ENCODE data around the gene JADE2.
A peak's percentile ranks its signal among the peaks of the same experiment; 100 is the strongest.

JADE2 gene

GRCh38 chr5:134530301-134531077 is 5.0 kb downstream of the JADE2 start:
- DNase-seq, result no peak

- DNase-seq, result no peak
Measured at GRCh38 chr5:134533115-134533815, 7.8 kb downstream of the JADE2 start.

- no peak for DNase-seq
Measured at GRCh38 chr5:134534058-134534725, 8.7 kb downstream of the JADE2 start.

- no peak for DNase-seq
Measured at GRCh38 chr5:134534726-134535110, 9.2 kb downstream of the JADE2 start.

GRCh38 chr5:134536876-134537275 is 11.4 kb downstream of the JADE2 start:
- DNase-seq, result no peak

- DNase-seq, result no peak
Measured at GRCh38 chr5:134537297-134537696, 11.8 kb downstream of the JADE2 start.

GRCh38 chr5:134538296-134538695 is 12.8 kb downstream of the JADE2 start:
- DNase-seq, result no peak

- no peak for DNase-seq
Measured at GRCh38 chr5:134539732-134540131, 14.3 kb downstream of the JADE2 start.

- DNase-seq, result no peak
Measured at GRCh38 chr5:134540747-134541733, 15.6 kb downstream of the JADE2 start.

GRCh38 chr5:134541736-134542376 is 16.4 kb downstream of the JADE2 start:
- no peak for DNase-seq

- peak in 1 of 4 experiments; percentile 14 for DNase-seq
Measured at GRCh38 chr5:134543820-134544614, 18.5 kb downstream of the JADE2 start.

GRCh38 chr5:134545070-134545868 is 19.8 kb downstream of the JADE2 start:
- no peak for DNase-seq

- no peak for DNase-seq
Measured at GRCh38 chr5:134547066-134547465, 21.6 kb downstream of the JADE2 start.

GRCh38 chr5:134547579-134547978 is 22.1 kb downstream of the JADE2 start:
- no peak for DNase-seq

- DNase-seq, result no peak
Measured at GRCh38 chr5:134547999-134548658, 22.7 kb downstream of the JADE2 start.

- no peak for DNase-seq
Measured at GRCh38 chr5:134549714-134550113, 24.2 kb downstream of the JADE2 start.

GRCh38 chr5:134550271-134551214 is 25.1 kb downstream of the JADE2 start:
- DNase-seq, result no peak

- no peak for DNase-seq
Measured at GRCh38 chr5:134551901-134552300, 26.4 kb downstream of the JADE2 start.

GRCh38 chr5:134552301-134552700 is 26.8 kb downstream of the JADE2 start:
- no peak for DNase-seq

Measured in activated CD4-positive, CD25-positive, alpha-beta regulatory T cell (primary cell).